HL-60 (cell line): ENCODE results near the gene TECTB.

Experiments
- DNase-seq, 2 experiments: peaks; one replicate each; pipeline ENCODE4 v3.0.0-alpha.2; 2010 to 2020; ENCODE audit warnings: low read depth in 1 of 2, low spot score in 1 of 2
- H3K27ac ChIP-seq: fragments of 250-450 bp; sonication (Bioruptor Pico); replicated peaks from 2 replicates; pipeline ENCODE4 v1.5.1; 2020; ENCODE audit warnings: mild to moderate bottlenecking, moderate library complexity
- H3K27me3 ChIP-seq: fragments of 250-450 bp; sonication (Bioruptor Pico); 2 replicates; pipeline ENCODE4 v1.5.1; 2021; ENCODE audit warnings: mild to moderate bottlenecking, moderate library complexity; ENCODE audit not compliant: insufficient read depth, poor library complexity, severe bottlenecking
- H3K4me3 ChIP-seq: replicated peaks from 2 replicates; pipeline ENCODE4 v1.5.1; 2011; ENCODE audit warnings: mild to moderate bottlenecking, control low read depth, low read length; ENCODE audit not compliant: insufficient read depth
- CTCF ChIP-seq: IDR thresholded peaks from one replicate; pipeline ENCODE4 v1.5.1; 2011; ENCODE audit warnings: low read length, control low read depth, inconsistent platforms; ENCODE audit not compliant: insufficient read depth
- GABPA ChIP-seq: IDR thresholded peaks from 2 replicates; pipeline ENCODE4 v1.6.1; 2012; ENCODE audit warnings: low read depth
- POLR2AphosphoS5 ChIP-seq: IDR thresholded peaks from 2 replicates; pipeline ENCODE4 v1.6.1; 2012; ENCODE audit warnings: low read depth
- REST ChIP-seq: IDR thresholded peaks from 2 replicates; pipeline ENCODE4 v1.6.1; 2012; ENCODE audit warnings: low read depth; ENCODE audit not compliant: insufficient replicate concordance
- SPI1 ChIP-seq: IDR thresholded peaks from 2 replicates; pipeline ENCODE4 v1.6.1; 2012; ENCODE audit warnings: low read depth, mild to moderate bottlenecking, borderline replicate concordance

The TECTB gene

GRCh38 chr10:112304267-112304859 is 21.2 kb downstream of the TECTB start:
- Histone ChIP-seq H3K4me3 (no peak overlapping the region), H3K27me3 (peaks cover 9% of the 10 kb centered on the region), H3K27ac (no peak overlapping the region)
- DNase-seq = no peak
- TF ChIP-seq CTCF (no peak), SPI1 (no peak), POLR2AphosphoS5 (no peak), REST (no peak), GABPA (no peak)

GRCh38 chr10:112307358-112308124 is 24.3 kb downstream of the TECTB start:
- peak in 1 of 2 experiments; percentile 17 for DNase-seq
- no peak overlapping the region for H3K27ac ChIP-seq
- peaks cover 9% of the 10 kb centered on the region for H3K27me3 ChIP-seq
- no peak overlapping the region for H3K4me3 ChIP-seq
- no peak for TF ChIP-seq GABPA
- peak; percentile 78 for TF ChIP-seq CTCF
- TF ChIP-seq REST = no peak
- no peak for TF ChIP-seq POLR2AphosphoS5
- no peak for TF ChIP-seq SPI1

GRCh38 chr10:112308125-112308502 is 24.9 kb downstream of the TECTB start:
- Histone ChIP-seq H3K27ac (no peak overlapping the region), H3K4me3 (no peak overlapping the region), H3K27me3 (peaks cover 9% of the 10 kb centered on the region)
- no peak for DNase-seq
- TF ChIP-seq CTCF = no peak
- no peak for TF ChIP-seq POLR2AphosphoS5
- no peak for TF ChIP-seq SPI1
- no peak for TF ChIP-seq REST
- TF ChIP-seq GABPA = no peak
